HL-60 (cell line): Measurements from ENCODE around the gene GNAQ.

ENCODE experiments used
- POLR2AphosphoS5 ChIP-seq: IDR thresholded peaks from 2 replicates; pipeline ENCODE4 v1.6.1; 2012; ENCODE audit warnings: low read depth
- SPI1 ChIP-seq: IDR thresholded peaks from 2 replicates; pipeline ENCODE4 v1.6.1; 2012; ENCODE audit warnings: low read depth, mild to moderate bottlenecking, borderline replicate concordance
- TF ChIP-seq, protein P1 (sequence below): IDR thresholded peaks from one replicate; pipeline ENCODE4 v1.5.1; 2011; ENCODE audit warnings: low read length, control low read depth, inconsistent platforms; ENCODE audit not compliant: insufficient read depth

DNA sequence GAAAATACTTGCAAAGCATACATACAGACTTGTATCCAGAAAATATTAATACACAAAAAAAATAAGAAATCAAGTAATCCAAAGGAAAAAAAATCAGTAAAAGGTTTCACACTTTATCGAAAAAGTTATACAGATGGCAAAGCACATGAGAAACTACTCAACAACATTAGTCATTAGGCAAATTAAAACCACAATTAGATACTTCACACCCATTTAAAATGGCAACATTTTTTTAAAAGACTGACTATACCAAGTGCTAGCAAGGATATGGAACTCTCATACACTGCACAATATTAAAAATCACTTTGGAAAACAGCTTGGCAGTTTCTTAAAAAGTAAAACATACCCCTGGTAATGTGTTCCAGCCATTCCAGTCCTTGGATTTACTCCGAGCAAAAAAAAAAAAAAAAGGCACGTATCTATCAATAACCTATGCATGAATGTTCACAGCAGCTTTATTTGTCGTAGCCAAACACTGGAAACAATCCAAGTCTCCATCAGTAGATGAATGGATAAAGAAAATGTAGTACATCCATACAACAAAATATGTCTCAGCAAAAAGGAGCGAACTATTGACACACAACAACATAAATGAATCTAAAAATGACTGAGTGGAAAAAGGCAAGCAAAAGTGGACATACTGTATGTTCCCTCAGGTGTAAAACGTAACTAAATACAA lies 66.0 kb downstream of the GNAQ start:
- TF ChIP-seq, protein P1, sequence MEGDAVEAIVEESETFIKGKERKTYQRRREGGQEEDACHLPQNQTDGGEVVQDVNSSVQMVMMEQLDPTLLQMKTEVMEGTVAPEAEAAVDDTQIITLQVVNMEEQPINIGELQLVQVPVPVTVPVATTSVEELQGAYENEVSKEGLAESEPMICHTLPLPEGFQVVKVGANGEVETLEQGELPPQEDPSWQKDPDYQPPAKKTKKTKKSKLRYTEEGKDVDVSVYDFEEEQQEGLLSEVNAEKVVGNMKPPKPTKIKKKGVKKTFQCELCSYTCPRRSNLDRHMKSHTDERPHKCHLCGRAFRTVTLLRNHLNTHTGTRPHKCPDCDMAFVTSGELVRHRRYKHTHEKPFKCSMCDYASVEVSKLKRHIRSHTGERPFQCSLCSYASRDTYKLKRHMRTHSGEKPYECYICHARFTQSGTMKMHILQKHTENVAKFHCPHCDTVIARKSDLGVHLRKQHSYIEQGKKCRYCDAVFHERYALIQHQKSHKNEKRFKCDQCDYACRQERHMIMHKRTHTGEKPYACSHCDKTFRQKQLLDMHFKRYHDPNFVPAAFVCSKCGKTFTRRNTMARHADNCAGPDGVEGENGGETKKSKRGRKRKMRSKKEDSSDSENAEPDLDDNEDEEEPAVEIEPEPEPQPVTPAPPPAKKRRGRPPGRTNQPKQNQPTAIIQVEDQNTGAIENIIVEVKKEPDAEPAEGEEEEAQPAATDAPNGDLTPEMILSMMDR = no peak
- TF ChIP-seq POLR2AphosphoS5 = no peak
- no peak for TF ChIP-seq SPI1
